ENCODE measurements around the gene FXYD6. TPM values are rescaled to one million over a fixed set of nuclear protein-coding genes. Genes with fewer than 3 reads are reported as not detected.

FXYD6 gene
- total RNA-seq: 0.68 and 1.3 TPM in 2 replicates

GRCh38 chr11:117876341-117877119 is at the start of gene FXYD6:
Gene FXYD6 (minus strand): TSS chr11:117876658. CDS start chr11:117842776, 33,882 bp downstream.

GRCh38 chr11:117824571-117825537 is 51.6 kb downstream of the FXYD6 start, which contains the start of gene FXYD2:
Gene FXYD2 (minus strand): TSS chr11:117824744. CDS start chr11:117824678, 66 bp downstream.

GRCh38 chr11:117796872-117797529 is 79.5 kb downstream of the FXYD6 start, which contains the start of gene DSCAML1:
Gene DSCAML1 (minus strand): TSS chr11:117797216. CDS start chr11:117797079, 137 bp downstream.

Other genes with a start within 250 kb of the FXYD6 start
- gene DSCAML1, start 79.4 kb downstream of the FXYD6 start, total RNA-seq: not detected in 2 replicates
- not detected in 2 replicates for gene FXYD2, start 51.9 kb downstream of the FXYD6 start, total RNA-seq
- gene TMPRSS13, start 52.7 kb upstream of the FXYD6 start, total RNA-seq: not detected in 2 replicates
- gene IL10RA, start 109.7 kb upstream of the FXYD6 start, total RNA-seq: not detected in 2 replicates
- gene TMPRSS4, start 200.4 kb upstream of the FXYD6 start, total RNA-seq: not detected in 2 replicates
- not detected in 2 replicates for gene SMIM35, start 210.3 kb upstream of the FXYD6 start, total RNA-seq

Measured in pericardium fibroblast (primary cell).